ENCODE data around the gene SLX9.

Gene SLX9

DNA sequence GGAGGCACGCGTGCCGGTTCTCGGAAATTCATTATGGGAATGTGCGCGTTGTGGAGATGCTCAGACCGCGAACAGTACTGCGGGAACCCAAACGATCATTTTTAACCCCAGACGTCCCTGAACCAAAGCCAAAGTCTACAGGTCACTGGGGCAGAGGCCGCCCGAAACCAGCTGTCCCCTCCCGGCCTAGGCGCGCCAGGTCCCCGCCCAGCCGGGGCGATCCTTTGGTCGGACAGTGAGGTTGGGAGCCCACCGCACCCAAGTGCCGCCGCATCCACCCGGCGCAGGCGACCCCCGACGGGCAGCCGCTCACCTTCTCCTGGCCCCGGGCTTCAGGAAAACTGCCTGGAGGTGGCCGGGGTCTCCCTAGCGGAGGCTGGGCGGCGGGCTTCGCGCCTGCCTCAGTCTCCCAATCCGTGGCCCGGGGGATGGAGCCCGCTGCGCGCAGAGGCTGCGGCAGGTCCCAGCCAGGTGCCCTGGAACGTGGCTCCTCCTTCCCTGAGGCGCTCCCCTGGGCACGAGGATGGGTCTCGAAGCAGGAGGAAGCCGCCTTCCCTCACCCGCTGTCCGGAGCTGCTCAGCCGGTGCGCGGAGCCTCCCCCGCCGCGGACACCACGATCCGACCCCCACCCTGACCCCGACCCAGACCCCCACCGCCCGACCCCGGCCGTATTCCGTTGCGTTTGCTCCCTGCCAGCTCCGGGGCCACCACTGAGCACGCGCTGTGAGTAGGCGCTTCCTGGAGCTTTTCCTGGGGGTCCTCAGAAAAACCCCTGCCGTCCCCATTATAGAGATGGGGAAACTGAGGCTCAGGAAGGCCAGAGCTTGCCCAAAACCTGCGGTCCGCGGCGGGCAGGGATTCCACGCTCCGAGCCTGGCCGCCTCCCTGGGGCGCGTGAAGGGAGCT, 8.1 kb upstream of the SLX9 start:
- DNase-seq, result no peak

DNA sequence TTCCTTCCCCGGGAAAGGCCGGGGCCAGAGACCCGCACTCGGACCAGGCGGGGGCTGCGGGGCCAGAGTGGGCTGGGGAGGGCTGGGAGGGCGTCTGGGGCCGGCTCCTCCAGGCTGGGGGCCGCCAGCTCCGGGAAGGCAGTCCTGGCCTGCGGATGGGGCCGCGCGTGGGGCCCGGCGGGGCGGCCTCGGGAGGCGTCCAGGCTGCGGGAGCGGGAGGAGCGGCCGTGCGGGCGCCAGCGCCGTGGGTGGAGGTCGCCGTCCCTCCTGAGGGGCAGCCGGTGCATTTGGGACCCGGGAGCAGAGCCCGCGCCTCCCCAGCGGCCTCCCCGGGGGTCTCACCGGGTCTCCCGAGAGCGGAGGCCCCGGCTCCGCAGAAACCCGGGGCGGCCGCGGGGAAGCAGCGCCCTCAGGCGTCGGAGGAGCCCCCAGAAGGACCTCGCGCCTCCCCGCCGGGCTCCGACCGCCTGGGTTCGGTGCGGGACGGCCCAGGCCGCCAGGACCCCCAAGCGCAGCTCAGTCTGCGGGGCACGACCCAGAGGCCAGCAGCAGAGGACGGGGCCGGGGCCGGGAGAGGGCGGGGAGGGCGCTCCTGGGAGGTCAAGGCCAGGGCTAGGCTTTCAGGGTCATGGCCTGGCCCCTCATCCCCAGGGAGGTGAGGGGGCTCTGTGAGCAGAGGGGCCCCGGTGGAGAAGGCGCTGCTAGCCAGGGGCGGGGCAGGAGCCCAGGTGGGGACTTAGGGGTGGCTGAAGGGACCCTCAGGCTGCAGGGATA, 7.2 kb upstream of the SLX9 start:
- DNase-seq, result no peak

DNA sequence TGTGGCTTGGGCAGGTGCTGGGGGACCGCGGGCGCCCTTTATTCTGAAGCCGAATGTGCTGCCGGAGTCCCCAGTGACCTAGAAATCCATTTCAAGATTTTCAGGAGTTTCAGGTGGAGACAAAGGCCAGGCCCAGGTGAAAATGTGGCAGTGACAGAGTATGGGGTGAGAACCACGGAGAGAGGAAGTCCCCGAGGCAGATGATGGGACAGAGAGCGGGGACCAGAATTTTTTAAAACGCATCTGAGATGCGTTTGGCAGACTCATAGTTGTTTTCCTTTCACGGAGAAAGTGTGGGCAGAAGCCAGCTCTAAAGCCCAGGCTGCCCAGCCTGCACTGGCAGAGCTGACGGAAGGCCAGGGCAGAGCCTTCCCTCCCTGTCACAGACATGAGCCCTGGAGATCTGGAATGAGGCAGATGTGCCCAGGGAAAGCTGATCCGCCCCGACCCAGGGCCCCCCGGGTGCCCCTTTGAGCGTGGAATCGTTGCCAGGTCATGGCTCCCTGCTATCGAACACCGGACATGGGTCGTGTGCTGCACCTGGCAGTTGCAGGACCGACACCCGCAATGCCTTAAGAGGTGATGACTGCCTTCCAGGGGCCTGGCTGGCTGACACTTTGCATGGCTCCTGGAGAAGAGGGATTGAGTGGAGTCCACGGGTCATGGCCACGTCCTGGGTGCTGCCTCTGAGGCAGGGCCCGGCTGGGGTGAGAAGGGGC, 6.5 kb upstream of the SLX9 start:
- no peak for DNase-seq

DNA sequence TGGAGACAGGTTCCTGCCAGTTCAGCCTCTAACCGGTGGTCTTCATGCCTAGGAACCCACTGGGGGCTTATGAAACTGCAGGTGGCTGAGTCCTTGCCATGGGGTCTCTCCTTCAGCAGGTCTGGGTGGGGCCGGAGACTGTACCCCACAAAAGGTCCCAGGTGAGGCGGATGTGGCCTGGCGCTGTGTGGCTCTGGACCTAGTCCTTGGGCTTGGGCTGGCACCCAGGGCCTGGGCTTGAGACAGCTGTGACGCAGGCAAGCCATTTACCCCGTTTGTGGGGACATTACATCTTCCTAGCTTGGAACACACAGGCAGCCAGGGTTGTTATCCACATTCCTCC, 5.9 kb upstream of the SLX9 start:
- DNase-seq, result no peak

DNA sequence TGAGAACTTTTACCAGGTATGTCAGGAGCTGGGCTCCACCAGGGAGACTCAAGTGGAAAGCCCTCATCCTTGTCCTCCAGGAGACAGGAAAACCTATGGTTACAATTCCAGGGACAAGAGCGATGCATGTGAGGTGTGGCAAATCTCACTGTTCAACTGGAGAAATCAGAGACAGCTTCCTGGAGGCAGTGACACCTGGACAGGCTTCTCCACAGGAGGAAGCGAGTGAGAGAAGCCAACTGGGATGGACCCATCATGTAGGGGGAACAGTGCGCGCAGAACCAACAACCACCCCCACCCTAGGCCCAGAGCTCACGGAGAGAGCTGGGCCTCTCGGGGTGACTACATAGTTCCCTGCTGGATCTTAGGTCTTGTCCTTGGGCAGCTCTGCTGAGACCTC, 5.6 kb upstream of the SLX9 start:
- DNase-seq, result no peak

DNA sequence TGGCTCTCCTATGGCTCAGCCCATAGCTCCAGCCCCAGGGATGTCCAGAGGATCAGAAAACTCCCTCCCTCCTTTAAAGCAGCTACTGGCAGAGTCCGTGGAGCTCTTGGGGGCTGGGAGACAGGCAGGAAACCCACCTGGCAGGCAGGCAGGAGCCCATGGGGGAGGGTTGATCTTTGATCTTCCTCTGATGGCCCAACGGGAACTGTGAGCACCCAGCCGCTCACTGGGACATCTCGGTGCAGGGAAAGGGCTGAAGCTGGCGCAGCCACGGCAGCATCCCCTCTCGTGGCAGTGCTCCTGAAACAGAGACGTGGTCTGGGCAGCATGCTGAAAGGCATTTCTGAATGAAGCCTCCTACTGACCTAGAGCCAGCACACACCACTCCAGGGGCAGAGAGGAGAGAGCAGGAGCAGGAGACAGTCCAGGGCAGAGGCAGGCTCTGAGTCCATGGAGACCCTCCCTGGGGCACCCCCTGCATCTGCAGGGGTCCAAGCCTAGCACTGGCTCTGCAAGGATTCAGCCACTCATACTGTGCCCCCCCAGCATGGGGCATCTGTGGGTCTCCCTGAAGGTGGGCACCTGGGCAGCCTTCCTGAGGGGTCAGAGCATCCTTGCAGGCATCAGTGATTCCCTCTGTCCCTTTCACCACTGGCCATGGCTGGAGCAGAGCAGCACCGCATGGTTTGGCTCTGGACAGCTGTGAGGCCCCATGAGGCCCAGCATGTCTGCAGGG, 4.9 kb upstream of the SLX9 start:
- no peak for DNase-seq

DNA sequence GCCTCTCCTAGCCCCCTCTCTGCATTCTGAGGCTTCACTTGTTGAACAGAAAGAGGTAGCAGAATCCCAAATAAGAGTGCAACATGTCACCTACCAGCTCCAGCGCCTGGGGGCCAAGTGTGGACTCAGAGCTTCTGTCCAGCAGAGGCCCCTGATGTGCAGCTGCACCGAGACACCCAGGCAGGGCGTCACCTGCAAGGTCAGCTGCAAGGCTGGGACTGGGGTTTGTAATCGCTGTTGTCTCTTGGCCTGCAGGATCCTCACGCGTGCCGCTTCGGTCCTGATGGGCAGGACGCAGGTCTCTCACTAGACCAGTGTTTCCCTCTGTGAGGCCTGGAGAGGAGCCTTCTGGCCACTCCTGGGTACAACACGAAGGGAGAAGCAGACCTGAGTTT, 4.3 kb upstream of the SLX9 start:
- DNase-seq, result no peak

DNA sequence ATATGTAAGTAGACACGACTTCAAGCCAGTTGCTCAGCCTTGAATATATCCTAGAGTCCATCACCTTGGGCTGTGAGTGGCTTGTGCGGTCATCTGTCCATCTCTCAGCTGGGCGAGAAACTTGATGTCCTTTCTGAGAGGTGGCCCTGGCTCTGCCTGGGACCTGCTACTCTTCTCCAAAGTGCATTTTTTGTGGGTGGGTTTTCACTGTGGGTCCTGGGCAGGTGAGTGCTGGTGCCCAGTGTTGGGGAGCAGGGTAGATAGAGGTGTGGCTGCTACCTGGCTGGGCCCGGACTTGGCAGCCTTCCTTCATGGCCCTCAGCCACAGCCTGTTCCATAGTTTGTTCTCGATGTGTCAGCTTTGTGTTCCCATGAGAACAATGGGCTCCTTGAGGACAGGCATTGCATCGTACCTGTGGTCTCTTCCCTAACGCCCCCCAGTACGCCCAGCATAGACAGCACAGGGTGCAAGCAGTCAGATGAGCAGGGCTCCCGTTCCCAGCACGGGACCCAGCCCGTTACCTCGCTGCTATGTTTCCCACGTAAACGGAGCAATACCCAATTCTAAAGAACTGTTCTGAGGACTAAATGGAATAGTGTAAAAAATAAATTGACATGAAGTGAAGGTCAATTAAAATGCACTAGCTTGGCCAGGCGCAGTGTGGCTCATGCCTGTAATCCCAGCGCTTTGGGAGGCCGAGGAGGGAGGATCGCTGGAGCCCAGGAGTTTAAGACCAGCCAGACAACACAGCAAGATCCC, 877 bp upstream of the SLX9 start:
- no peak for DNase-seq

DNA sequence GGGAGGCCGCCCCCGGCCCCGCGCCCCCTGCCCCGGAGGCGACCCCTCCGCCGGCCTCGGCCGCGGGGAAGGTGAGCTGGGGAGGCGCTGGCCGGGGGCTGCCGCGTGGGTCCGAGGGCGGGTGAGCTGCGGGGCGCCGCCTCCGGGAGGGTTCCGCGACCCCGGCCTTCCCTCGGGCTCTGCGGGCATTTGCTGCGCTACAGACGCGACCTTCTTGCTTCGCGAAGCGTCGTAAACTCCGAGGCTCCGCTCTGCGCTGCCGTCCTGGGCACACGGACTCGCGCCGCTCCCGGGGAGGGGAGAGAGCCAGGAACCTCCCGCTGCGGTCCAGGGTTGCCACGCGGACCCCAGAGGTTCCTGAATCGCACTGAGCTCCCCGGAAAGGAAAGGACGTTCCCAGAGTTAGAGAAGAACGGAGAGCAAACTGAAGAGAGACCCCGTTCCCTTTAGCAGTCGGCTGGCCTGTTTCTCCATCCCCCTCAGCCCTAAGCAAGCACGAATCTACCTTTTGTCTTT, 345 bp downstream of the SLX9 start:
- DNase-seq, result no peak

DNA sequence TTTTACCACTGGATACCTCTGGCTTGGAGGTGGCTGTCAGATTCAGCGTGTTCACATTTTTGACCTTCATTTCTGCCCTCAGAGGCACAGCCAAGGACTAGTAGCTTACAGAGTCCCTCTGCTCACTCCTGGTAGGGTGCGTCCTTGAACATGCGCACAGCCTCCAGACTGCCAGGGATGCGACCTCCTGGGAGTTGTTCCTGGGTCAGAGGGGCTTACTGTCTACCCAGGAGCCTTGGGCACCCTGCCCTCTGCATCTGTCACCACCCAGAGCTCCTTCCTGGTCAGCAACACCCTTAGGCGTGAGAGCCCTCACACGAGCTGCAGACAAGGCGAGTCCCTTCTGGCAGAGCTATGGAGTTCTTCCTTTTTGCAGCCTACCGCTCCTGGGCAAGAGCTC, 1.7 kb downstream of the SLX9 start:
- no peak for DNase-seq

DNA sequence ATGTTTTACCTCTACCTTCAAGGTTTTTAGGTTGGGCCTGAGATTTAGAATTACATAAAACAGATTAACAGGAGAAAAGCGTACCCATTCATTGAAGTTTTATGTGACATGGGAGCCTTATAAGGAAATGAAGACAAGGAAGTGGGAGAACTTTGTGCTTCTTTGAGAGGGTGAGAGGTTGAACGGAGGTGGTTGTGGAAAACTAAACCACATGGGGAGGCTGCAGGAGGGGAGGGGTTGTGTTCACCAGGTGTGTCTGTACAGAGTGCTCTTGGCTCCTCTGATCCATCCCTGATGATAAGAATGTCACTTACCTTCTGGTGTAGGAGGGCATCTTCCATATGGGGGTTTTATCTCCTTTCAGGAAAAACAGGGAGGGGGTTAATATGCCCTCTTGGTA, 2.7 kb downstream of the SLX9 start:
- DNase-seq, result no peak

DNA sequence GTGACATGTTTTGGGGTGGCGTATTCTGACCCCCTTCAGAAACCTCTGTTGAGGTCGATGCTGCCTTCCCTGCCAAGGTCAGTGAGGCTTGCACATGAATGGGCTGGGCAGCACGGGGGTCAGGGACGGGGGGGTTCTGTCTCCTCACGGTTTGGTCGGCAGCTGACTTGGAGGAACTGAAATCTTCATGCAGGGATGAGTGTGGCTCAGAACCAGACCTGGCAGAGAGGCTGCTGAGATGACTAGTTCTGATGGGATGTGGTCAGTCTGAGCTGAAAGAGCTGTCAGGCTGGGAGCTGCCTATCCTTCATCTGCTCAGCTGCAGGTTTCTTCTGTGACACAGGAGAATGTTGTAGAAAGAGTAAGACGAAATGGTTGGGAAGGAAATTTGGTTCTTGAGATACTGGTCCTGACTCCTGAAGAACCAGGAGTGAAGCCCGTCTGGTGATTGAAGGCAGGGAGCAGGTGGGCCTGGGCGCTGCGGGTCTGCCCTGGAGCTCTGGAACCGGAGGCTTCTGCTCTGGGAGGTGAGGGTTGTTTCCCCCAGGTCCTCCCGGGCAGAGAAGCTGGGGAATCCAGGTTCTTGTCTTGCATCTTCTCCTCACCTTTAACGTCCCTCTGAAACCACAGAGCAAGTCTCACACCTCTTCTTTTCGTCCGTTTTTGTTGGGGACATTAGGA, 3.3 kb downstream of the SLX9 start:
- no peak for DNase-seq

DNA sequence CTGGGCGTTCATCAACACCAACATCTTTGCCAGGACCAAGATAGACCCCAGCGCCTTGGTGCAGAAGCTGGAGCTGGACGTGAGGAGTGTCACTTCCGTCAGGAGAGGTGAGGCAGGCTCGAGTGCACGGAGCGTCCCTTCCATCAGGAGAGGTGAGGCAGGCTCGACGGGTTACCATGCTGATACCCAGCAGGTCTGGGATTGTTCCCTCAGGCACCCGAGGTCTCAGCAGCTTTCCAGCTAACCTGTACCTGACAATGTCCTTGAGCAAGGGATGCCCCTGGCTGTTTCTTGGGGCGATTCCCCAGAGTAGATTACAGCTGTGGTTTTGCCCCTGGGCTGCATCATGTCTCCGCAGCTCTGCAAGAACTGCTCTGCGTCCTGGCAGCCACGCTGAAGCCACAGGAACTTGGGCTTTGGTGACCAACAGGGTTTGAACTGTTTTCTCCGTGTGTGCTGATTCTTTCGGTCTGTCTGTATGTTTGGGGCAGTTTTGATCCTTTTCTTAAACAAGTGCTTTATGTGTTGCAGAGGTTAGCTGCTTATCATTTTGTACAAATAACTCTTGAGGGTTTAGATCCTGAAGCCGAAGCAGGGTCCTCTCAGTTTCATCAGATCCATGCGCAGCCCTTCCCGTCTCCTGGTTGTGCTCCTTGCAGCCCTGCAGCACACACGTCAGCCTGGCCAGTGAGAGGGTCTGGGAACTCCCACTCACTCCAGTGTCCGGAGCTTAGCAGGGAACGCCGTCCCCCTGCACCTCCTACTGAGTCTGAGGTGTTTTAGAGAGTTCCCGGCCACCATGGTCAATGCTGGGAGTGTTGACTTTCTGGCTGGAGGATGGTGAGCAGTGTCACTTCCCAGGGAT, 4.1 kb downstream of the SLX9 start:
- no peak for DNase-seq

DNA sequence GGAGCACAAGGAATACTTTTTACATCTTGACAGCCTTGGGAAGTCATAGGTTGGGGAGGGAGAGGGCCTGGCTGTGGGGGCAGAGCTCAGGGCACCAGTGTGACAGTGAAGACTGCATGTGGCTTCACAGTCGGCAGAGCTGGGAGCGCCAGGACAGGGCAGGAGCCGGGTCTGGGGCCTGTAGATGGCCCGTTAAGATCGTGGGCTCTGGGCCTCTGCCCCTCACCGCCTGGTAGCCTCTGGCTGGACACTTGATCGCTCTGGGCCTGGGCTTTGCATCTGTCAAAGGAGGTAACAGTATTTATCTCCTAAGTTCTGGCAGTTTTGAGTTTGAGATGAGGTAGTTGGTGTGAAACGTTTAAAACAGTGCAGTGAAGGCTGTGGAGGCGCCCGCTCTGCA, 4.8 kb downstream of the SLX9 start:
- DNase-seq, result no peak

DNA sequence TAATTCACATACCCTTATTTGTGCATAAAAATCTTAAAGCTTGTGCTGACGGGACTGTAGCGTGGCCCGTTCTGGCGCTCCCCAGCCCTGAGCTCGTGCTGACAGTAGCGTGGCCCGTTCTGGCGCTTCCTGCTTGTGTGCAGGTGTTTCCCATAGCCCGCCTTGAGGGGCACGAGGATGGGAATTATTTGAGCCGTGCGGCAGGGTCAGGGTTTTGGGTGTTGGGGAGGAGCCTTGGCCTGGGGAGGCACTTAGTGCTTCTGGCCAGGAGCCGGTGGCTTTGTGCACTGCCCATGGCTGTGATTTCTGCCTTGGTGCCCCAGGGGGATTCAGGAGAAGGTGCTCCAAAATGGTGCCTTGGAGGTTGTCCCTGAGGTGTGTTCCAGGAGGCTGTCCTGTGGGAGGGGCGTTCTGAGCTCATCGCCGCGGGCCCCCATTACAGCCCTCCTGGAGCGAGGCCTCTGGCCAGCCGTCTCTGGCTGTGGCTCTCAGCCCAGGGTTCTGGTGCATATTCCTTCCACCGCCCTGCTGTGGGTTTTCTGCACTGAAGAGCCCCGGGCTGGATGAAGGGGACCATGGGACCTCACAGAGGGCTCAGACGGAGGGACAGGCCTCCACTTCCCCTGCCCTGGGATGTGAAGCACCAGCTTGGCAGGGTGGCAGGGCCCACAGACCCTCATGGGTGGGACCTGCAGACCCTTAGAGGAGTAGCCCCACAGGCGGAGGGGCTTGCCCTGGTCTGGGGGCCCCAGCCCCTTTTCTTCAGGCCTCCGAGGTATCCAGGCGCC, 6.6 kb downstream of the SLX9 start:
- no peak for DNase-seq

DNA sequence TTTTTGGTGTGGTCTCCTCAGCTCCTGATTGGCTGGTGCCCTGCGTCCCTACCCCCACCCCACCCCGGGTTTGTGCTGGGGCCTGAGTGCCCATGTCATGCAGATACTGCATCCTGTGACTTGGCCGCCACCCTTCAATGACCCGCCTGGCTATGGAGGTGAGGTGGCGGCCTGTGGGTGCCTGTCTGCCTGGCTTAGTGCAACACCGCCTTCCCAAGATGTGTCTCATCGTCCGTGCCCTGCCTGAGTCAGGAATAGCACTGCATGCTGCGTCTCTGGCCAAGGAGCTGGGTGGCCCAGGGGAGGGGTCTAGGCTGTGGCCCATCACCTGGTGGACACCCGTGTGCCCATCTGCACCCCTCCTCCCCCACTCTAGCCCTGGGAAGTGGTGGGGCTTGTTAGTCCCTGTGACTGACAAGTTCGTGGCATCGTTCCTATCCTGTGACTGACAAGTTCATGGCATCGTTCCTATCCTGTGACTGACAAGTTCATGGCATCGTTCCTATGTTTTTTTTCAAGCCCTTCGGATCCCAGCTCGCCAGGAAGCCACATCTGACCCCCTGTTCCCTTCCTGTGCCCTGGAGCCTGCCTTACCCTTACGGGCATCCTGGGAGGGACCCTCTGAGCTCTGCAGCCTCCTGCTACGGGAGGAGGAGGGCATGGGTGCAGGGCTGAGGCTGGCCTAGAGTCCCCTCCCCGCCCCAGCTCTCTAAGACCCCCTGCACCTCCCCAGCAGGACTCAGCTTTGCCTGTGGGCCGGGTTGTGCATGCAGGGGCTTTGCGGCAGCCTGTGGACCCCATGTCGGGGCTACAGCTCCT, 7.5 kb downstream of the SLX9 start:
- DNase-seq, result no peak

DNA sequence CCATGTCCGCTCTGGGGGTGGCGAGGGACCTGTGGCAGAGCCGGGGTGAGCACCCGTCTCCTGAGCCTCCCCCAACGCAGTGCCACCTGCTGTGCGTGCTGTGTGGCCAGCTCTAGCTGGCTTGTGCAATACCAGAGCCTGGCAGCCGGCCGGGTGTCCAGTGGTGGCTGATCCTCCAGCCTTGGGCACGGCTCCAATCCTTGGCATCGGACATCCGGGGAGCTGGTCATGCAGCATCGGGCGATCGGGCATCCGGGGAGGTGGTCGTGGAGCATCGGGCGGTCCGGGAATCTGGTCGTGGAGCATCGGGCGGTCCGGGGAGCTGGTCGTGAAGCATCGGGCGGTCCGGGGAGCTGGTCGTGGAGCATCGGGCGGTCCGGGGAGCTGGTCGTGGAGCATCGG, 8.1 kb downstream of the SLX9 start:
- no peak for DNase-seq

DNA sequence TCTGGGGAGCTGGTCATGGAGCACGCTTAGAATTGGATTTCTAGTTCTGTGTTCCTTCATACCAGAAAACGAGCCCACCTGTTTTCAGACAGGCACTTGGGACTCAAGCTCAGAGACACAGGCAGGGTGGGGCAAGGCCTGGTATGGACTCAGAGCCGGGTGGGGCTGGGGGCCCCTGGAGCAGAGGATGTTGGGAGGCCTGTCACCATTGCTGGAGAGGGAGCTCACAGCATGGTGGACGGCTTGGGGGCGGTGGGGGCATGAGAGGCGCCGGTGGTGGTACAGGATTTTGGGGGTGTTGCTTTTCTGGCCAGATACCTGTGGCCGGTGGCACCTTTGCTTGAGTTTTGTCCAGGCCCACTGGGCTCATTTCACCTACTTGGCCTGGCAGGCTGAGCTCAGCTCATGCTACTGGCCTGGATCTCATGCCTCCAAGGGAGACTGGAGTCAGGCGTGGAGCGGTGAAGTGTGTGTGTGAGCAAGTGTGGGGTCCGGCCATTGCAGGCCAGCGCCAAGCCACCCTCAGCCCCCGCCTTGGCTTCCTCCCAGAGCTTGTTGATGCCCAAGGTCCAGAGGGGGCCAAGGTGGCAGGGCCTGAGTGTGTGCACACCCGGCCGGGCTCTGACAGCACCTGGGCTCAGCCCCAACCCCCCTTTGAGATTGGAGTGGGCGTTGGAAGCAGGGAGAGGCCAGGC, 8.7 kb downstream of the SLX9 start:
- DNase-seq, result no peak
